Placental pericyte (primary cell): ENCODE measurements around the gene ZP1. TPM values are rescaled to one million over a fixed set of nuclear protein-coding genes. Genes with fewer than 3 reads are reported as not detected.

ENCODE experiments used
- total RNA-seq: library from RNA; depleted of rRNA; stranded (reverse); fragments of >200 nt; gene quantifications from 2 replicates; pipeline ENCODE4 v1.2.3, GENCODE V29; 2012

The ZP1 gene
- 0.14 TPM in 1 of 2 replicates, not detected in the other for total RNA-seq

DNA sequence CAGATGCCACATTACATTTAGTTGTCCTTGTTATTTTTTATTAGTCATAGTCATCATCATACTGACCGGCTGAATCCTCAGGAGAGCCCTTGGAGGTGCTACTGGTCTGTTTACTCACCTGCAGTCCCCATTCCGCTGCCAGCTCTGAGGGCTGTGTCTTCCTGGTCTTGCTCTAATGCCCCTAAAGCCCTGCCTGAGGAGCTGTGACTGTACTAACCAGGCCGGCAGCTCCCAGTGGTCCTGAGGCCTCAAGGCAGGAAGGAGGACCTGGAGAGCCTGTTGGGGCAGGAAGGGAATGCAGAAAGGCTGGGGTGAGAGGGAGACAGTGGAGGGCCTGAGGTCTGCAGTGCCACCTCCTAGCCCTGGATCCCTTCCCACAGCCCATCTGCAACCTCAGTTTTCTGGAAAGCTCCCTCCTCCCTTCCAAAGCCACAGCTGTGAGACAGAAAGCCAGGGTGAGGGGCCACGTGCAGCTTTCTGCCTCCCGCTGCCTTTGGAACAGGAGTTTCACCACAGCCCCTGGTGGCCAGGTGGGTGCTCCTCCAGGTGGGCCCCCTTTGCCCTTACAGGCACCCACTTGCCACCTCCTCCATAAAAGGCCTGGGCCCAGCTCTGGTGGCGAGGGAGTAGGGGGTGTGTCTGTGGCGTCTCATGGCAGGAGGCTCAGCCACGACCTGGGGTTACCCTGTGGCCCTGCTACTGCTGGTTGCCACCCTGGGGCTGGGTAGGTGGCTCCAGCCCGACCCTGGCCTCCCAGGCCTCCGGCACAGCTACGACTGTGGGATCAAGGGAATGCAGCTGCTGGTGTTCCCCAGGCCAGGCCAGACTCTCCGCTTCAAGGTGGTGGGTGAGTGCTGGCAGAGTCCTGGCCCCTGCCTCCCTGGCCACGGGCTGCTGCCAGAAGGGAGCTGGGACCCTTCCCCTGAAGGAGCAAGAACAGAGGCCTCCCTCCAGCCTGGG lies at the start of gene ZP1:
ZP1 (plus strand) TSS at position 632 of the 960 bp plus-strand sequence; CDS start at position 652, 20 bp downstream.

DNA sequence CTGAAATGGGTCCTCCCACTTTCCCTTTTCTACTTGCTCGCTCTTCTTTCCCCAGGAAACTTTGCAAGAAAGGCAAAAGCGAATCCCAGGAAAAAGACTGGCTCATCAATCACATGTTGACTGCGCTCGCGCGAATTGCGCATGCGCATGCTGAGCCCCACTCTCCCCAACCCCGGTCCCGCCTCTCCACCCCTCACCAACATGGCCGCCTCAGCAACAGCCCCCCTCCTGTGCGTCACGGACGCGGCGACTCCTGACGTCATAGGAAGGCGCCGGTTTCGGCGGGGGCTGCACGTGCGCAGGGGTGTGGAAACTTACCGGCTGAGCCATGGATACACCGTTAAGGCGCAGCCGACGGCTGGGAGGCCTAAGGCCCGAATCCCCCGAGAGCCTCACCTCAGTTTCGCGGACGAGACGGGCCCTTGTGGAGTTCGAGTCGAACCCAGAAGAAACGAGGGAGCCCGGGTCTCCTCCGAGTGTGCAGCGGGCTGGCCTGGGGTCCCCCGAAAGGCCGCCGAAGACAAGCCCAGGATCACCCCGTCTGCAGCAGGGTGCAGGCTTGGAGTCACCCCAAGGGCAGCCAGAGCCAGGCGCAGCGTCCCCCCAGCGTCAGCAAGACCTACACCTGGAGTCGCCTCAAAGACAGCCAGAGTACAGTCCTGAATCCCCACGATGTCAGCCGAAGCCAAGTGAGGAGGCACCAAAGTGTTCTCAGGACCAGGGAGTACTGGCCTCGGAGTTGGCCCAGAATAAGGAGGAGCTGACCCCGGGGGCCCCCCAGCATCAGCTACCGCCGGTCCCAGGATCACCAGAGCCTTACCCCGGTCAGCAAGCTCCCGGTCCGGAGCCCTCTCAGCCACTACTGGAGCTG lies 25.3 kb upstream of the ZP1 start, which contains the start of gene CCDC86:
CCDC86 (plus strand) TSS at position 317 of the 871 bp plus-strand sequence; CDS start at position 329, 12 bp downstream.

DNA sequence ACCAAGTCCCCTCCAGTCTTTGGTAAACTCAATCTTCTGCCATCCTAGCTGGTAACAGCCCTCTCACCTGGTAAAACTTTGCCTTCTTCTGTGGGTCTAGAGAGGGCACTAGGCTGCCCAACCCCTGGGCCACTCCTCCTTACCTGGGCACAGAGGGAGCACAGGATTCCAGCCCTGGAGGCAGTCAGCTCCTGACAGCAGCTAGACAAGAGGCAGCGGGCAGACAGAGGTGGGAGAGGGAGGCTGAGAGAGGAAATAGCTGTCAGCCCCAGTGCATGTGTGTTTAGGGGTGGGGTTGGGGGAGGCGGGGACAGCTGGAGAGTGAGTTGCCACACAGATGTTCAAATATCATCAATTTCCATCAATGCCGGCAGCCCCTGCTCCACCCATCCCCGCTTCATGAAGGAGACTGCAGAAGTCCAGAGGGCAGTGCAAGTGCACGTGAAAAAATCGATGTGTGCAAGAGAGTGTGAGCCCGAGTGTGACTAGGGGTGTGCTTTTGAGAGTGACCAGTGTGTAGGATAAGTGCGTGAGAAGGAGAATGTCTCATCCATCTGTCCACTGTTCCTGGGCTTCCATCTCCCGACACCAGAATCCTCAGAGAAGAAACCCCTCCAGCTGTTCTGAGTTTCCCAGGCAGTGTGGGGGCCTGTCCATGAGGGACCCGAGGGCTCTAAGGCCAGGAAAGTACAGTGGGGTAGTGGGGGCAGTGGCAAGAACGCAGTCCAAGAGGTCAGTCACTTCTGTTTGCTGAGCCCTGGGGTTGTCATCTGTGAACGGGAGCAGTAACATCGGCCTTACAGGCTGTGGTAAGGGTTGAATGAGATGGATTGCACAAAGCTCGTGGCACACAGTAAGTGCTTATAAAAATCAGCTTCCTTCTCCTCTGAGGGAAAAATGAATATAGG lies 11.4 kb upstream of the ZP1 start, which contains the start of gene PTGDR2:
PTGDR2 (minus strand) TSS at position 225 of the 908 bp plus-strand sequence. CDS start 2,228 bp downstream, outside the sequence.

DNA sequence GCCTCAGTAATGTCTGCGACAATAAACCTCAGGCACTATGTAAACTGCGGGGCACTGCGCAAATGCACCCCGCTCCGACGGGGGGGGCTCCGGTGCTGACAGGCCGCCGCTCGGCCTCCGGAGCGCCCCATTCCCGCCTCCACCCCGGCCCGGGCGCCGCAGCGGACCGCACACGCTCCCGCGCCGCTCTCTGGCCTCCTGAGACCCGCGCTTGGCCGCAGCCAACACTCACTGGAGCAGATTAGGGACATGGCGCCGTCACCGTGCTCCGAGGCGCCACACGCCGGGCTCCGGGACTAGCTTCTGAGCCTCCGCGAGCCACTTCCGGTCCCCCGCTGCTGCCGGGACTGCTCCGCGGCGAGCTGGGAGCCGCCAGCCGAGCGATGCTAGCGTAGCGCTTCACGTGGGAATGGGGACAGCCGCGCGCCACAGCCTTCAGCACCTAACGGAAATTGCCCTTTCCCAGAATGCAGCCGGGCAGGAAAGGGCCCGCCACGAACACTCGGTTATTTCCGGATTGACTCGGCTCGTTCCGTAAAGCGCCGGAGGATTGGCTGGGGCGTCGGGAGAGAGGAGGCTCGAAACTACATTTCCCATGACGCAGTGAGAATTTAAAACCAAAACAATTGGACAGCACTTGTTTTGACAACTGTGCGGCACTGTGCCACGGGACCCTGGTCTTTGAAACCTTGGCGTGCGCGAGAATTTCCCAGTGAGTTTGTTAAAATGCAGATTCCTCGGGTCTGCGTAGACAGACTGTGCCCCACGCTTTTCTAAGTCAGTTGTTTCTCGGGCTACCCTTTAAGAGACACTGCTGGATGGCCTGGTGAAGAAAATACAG lies 39.0 kb downstream of the ZP1 start, which contains the start of gene PRPF19:
PRPF19 (minus strand) TSS at position 454 of the 841 bp plus-strand sequence; CDS start at position 251, 203 bp downstream.

GRCh38 chr11:60913793-60914632 lies 46.7 kb downstream of the ZP1 start, which contains the start of gene TMEM109:
TSS of gene TMEM109 (plus strand) at chr11:60914158. CDS start at chr11:60919694, 5,536 bp downstream.

DNA sequence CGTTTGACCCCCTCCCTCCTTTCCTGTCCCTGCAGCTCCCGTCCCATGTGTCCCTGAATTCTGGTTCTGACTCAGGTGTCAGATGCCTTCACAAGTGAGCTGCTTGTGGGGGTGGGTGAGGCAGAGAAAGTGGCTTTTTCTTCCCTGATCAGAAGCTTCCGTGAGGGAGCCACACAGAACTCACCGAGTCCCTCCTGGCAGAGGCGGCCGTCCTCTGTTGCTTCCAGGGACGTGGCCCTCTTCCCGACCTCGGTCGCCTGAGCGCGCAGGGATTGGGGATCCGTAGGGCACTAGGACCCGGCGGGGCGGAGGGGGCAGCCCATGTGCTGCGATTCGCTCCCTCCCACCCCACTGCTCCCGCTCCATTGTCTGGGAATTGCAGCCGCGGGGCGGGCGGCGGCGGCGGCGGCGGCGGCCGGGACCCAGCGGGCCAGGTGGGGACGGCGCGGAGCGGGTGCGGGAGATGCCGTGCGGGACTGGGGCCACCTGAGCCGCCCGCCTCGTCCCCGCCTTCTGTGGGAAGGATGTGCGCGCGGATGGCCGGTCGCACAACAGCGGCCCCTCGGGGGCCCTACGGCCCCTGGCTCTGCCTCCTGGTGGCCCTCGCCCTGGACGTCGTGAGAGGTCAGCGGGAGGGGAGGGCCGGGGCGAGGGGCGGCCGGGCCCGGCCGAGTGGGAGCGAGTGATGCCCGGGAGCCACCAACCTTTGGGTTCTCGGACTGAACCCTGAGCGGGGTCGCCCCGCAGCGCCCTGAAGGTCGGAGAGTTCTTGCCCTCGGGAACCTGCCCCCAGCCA lies 57.0 kb downstream of the ZP1 start, which contains the start of gene TMEM132A:
TMEM132A (plus strand) TSS at position 351 of the 796 bp plus-strand sequence; CDS start at position 525, 174 bp downstream.

Other genes with a start within 250 kb of the ZP1 start
- gene MS4A8, start 167.9 kb upstream of the ZP1 start, total RNA-seq = not detected in 2 replicates
- gene MS4A18, start 142.8 kb upstream of the ZP1 start, total RNA-seq = not detected in 2 replicates
- not detected in 2 replicates for gene MS4A15, start 110.7 kb upstream of the ZP1 start, total RNA-seq
- gene MS4A10, start 82.2 kb upstream of the ZP1 start, total RNA-seq = not detected in 2 replicates
- gene CCDC86, start 25.4 kb upstream of the ZP1 start, total RNA-seq = 14.2 and 37.5 TPM in 2 replicates
- under 0.01 TPM in 2 replicates for gene PTGDR2, start 11.6 kb upstream of the ZP1 start, total RNA-seq
- gene PRPF19, start 39.0 kb downstream of the ZP1 start, total RNA-seq = 60.4 and 108 TPM in 2 replicates
- 18.8 and 37.8 TPM in 2 replicates for gene TMEM109, start 46.6 kb downstream of the ZP1 start, total RNA-seq
- 113 and 158 TPM in 2 replicates for gene TMEM132A, start 56.9 kb downstream of the ZP1 start, total RNA-seq
- 13.2 and 18.4 TPM in 2 replicates for gene SLC15A3, start 84.6 kb downstream of the ZP1 start, total RNA-seq
- gene CD6, start 104.1 kb downstream of the ZP1 start, total RNA-seq = not detected in 2 replicates
- gene CD5, start 234.9 kb downstream of the ZP1 start, total RNA-seq = not detected in 2 replicates